ENCODE results near the gene ABHD12.

DNA sequence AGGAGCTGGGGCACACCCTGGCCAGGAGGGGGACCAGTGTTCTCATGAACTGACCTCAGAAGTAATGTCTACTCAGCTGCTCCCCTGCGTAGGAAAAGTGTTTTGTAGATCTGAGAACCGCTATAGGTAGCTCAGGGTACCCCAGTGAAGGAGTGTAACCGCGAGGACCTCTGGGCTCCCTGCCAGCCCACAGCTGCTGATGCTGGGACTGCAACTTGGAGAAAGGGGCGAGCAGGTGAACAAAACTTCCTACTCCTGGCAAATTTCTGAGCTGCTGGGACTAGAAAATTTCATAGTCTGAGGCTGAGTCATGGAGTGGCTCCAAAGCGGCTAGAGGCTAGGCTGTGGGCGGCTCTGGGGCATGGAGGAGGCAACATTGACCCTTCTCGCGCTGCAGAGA, 90.8 kb downstream of the ABHD12 start:
- no peak for TF ChIP-seq BACH2 (CRISPR knock-in tag; IDR thresholded peaks at IDR 0.05; ENCODE audit: borderline replicate concordance)
- TF ChIP-seq ARNTL (CRISPR knock-in tag; IDR thresholded peaks at IDR 0.05; ENCODE audit: borderline replicate concordance, low read depth) = no peak
- TF ChIP-seq, protein P1, sequence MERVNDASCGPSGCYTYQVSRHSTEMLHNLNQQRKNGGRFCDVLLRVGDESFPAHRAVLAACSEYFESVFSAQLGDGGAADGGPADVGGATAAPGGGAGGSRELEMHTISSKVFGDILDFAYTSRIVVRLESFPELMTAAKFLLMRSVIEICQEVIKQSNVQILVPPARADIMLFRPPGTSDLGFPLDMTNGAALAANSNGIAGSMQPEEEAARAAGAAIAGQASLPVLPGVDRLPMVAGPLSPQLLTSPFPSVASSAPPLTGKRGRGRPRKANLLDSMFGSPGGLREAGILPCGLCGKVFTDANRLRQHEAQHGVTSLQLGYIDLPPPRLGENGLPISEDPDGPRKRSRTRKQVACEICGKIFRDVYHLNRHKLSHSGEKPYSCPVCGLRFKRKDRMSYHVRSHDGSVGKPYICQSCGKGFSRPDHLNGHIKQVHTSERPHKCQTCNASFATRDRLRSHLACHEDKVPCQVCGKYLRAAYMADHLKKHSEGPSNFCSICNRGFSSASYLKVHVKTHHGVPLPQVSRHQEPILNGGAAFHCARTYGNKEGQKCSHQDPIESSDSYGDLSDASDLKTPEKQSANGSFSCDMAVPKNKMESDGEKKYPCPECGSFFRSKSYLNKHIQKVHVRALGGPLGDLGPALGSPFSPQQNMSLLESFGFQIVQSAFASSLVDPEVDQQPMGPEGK (CRISPR knock-in tag; IDR thresholded peaks at IDR 0.05; ENCODE audit: borderline replicate concordance) = no peak
- TF ChIP-seq ZFP3 (CRISPR knock-in tag; IDR thresholded peaks at IDR 0.05) = no peak
- no peak for TF ChIP-seq RARB (CRISPR knock-in tag; IDR thresholded peaks at IDR 0.05)
